ENCODE results near the gene SALL1.

- no peak for TF ChIP-seq CTCF (IDR thresholded peaks at IDR 0.05)
- TF ChIP-seq POLR2A (IDR thresholded peaks at IDR 0.05) = no peak
These were observed 21.3 kb upstream of the SALL1 start for GRCh38 chr16:51172368-51172767.

Data from adrenal gland (tissue), 5 donors.